Mesothelial cell of epicardium (in vitro differentiated cells): ENCODE measurements around the gene UGT1A8. TPM values are rescaled to one million over a fixed set of nuclear protein-coding genes. Genes with fewer than 3 reads are reported as not detected.

ENCODE experiments used
- DNase-seq, 2 experiments: peaks; one replicate each; pipeline ENCODE4 v3.0.0; 2021; ENCODE audit warnings: low spot score in 2 of 2; ENCODE audit not compliant: unreplicated experiment in 2 of 2
- H3K27ac Mint-ChIP-seq: 2 replicates; pipeline ENCODE4 v1.8.0; 2021; ENCODE audit warnings: mixed read lengths
- H3K27me3 Mint-ChIP-seq: 2 replicates; pipeline ENCODE4 v1.8.0; 2021; ENCODE audit warnings: low read depth, mixed read lengths
- H3K36me3 Mint-ChIP-seq: 2 replicates; pipeline ENCODE4 v1.8.0; 2021; ENCODE audit warnings: mixed read lengths
- H3K4me1 Mint-ChIP-seq: 2 replicates; pipeline ENCODE4 v1.8.0; 2021; ENCODE audit warnings: mixed read lengths
- H3K4me3 Mint-ChIP-seq: 2 replicates; pipeline ENCODE4 v1.8.0; 2021; ENCODE audit warnings: mild to moderate bottlenecking, moderate library complexity, mixed read lengths
- H3K9me3 Mint-ChIP-seq: 2 replicates; pipeline ENCODE4 v1.8.0; 2021; ENCODE audit warnings: mixed read lengths
- total RNA-seq: library from RNA; stranded (reverse); gene quantifications from 3 replicates; pipeline ENCODE4 v1.2.1, GENCODE V29; 2021
- TF ChIP-seq, protein P1 (sequence below): fragments of 200-600 bp; sonication (generic); IDR thresholded peaks from one replicate; pipeline ENCODE4 v1.5.0; 2021; ENCODE audit warnings: antibody characterized with exemption; ENCODE audit not compliant: unreplicated experiment

Gene UGT1A8
- total RNA-seq, 1 donor from 2014 or later: not detected

- peaks cover 6% of the 10 kb centered on the region for H3K9me3 Mint-ChIP-seq
- peaks cover 8% of the 10 kb centered on the region for H3K27me3 Mint-ChIP-seq
- DNase-seq: peak in 1 of 2 experiments; percentile 5
- no peak overlapping the region for H3K4me3 Mint-ChIP-seq
- TF ChIP-seq, protein P1, sequence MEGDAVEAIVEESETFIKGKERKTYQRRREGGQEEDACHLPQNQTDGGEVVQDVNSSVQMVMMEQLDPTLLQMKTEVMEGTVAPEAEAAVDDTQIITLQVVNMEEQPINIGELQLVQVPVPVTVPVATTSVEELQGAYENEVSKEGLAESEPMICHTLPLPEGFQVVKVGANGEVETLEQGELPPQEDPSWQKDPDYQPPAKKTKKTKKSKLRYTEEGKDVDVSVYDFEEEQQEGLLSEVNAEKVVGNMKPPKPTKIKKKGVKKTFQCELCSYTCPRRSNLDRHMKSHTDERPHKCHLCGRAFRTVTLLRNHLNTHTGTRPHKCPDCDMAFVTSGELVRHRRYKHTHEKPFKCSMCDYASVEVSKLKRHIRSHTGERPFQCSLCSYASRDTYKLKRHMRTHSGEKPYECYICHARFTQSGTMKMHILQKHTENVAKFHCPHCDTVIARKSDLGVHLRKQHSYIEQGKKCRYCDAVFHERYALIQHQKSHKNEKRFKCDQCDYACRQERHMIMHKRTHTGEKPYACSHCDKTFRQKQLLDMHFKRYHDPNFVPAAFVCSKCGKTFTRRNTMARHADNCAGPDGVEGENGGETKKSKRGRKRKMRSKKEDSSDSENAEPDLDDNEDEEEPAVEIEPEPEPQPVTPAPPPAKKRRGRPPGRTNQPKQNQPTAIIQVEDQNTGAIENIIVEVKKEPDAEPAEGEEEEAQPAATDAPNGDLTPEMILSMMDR: no peak
- no peak overlapping the region for H3K27ac Mint-ChIP-seq
- no peaks in the 10 kb centered on the region for H3K4me1 Mint-ChIP-seq
- no peaks in the 10 kb centered on the region for H3K36me3 Mint-ChIP-seq
Measured at GRCh38 chr2:233798335-233799086, 181.1 kb downstream of the UGT1A8 start.

GRCh38 chr2:233799087-233799665, 181.7 kb downstream of the UGT1A8 start:
- no peak overlapping the region for H3K27ac Mint-ChIP-seq
- peaks cover 6% of the 10 kb centered on the region for H3K9me3 Mint-ChIP-seq
- H3K27me3 Mint-ChIP-seq: peaks cover 14% of the 10 kb centered on the region
- H3K36me3 Mint-ChIP-seq: no peaks in the 10 kb centered on the region
- DNase-seq: no peak
- TF ChIP-seq, protein P1: no peak
- H3K4me3 Mint-ChIP-seq: no peak overlapping the region
- H3K4me1 Mint-ChIP-seq: no peaks in the 10 kb centered on the region

- peaks cover 6% of the 10 kb centered on the region for H3K9me3 Mint-ChIP-seq
- TF ChIP-seq, protein P1: no peak
- no peak for DNase-seq
- H3K27me3 Mint-ChIP-seq: peaks cover 18% of the 10 kb centered on the region
- H3K4me3 Mint-ChIP-seq: no peak overlapping the region
- H3K27ac Mint-ChIP-seq: no peak overlapping the region
- H3K36me3 Mint-ChIP-seq: no peaks in the 10 kb centered on the region
- H3K4me1 Mint-ChIP-seq: no peaks in the 10 kb centered on the region
Measured at GRCh38 chr2:233799716-233800115, 182.3 kb downstream of the UGT1A8 start.

- Mint-ChIP-seq H3K4me1 (no peaks in the 10 kb centered on the region), H3K9me3 (peaks cover 6% of the 10 kb centered on the region), H3K36me3 (no peaks in the 10 kb centered on the region), H3K4me3 (no peak overlapping the region), H3K27ac (no peak overlapping the region), H3K27me3 (peaks cover 23% of the 10 kb centered on the region)
- peak in 1 of 2 experiments; percentile 32 for DNase-seq
- TF ChIP-seq, protein P1: no peak
Measured at GRCh38 chr2:233800208-233800607, 182.8 kb downstream of the UGT1A8 start.

DNA sequence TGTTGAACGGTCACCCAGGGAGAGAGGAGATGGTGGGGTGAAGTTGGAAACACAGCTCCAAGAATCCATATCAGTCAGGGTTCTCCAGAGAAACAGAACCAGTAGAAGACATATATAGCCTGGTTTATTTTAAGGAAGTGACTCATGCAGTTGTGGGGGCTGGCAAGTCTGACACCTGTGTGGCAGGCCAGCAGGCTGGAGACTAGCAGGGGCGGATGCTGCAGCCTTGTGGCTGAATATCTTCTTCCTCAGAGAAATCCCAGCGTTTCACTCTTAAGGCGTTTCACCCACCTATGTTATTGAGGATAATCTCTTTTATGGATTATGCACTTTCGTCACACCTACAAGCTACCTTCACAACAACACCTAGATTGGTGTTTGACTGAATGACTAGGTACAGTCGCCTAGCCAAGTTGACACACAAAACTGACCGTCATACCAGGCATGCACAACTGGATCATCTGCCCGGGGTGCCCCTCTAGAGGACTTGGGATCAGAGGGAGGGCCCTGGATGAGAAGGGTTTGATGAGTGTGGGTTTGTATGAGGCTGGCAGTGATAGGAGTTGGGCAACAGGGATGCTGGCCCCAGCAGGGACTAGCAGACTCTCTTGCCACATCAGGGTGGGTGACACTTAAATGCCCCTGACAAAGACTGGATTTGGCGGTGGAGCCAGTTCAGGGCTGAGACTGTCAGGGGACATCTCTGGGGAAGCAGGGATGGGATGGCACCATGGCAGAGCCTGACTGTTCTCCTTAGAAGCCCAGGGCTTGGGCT, 184.1 kb downstream of the UGT1A8 start:
- DNase-seq: peak; percentile 6 to 14
- no peaks in the 10 kb centered on the region for H3K36me3 Mint-ChIP-seq
- H3K27ac Mint-ChIP-seq: no peak overlapping the region
- TF ChIP-seq, protein P1: no peak
- no peaks in the 10 kb centered on the region for H3K4me1 Mint-ChIP-seq
- no peak overlapping the region for H3K4me3 Mint-ChIP-seq
- peaks cover 33% of the 10 kb centered on the region for H3K27me3 Mint-ChIP-seq
- H3K9me3 Mint-ChIP-seq: peaks cover 6% of the 10 kb centered on the region
